HFF-Myc (cell line): ENCODE measurements around the gene ALDH16A1.

Experiments
- DNase-seq: peaks from one replicate; pipeline ENCODE4 v3.0.0-alpha.2; 2011; ENCODE audit warnings: low read depth; ENCODE audit errors: extremely low read depth
- H3K4me3 ChIP-seq: replicated peaks from 2 replicates; pipeline ENCODE4 v1.5.1; 2011; ENCODE audit warnings: low read depth, mild to moderate bottlenecking, control low read depth, low read length
- CTCF ChIP-seq: IDR thresholded peaks from 2 replicates; pipeline ENCODE4 v1.5.1; 2012; ENCODE audit warnings: mild to moderate bottlenecking, low read depth, low read length, control low read depth; ENCODE audit errors: missing control alignments

Gene ALDH16A1

GRCh38 chr19:49434907-49435583 is 18.0 kb upstream of the ALDH16A1 start:
- DNase-seq = no peak
- TF ChIP-seq CTCF = no peak
- no peak overlapping the region for H3K4me3 ChIP-seq

GRCh38 chr19:49435670-49436069 is 17.4 kb upstream of the ALDH16A1 start:
- H3K4me3 ChIP-seq = no peak overlapping the region
- DNase-seq = no peak
- TF ChIP-seq CTCF = no peak

- no peak for TF ChIP-seq CTCF
- H3K4me3 ChIP-seq = no peak overlapping the region
- DNase-seq = no peak
These were observed 16.5 kb upstream of the ALDH16A1 start for GRCh38 chr19:49436381-49437017.

GRCh38 chr19:49437231-49437630 is 15.8 kb upstream of the ALDH16A1 start:
- no peak overlapping the region for H3K4me3 ChIP-seq
- DNase-seq = no peak
- no peak for TF ChIP-seq CTCF

GRCh38 chr19:49438261-49438660 is 14.8 kb upstream of the ALDH16A1 start:
- no peak for TF ChIP-seq CTCF
- H3K4me3 ChIP-seq = no peak overlapping the region
- DNase-seq = no peak

- TF ChIP-seq CTCF = no peak
- DNase-seq = no peak
- H3K4me3 ChIP-seq = no peak overlapping the region
These were observed 13.2 kb upstream of the ALDH16A1 start for GRCh38 chr19:49439836-49440235.
